ENCODE data around the gene MKNK1.
A peak's percentile ranks its signal among the peaks of the same experiment; 100 is the strongest.

MKNK1 gene

DNA sequence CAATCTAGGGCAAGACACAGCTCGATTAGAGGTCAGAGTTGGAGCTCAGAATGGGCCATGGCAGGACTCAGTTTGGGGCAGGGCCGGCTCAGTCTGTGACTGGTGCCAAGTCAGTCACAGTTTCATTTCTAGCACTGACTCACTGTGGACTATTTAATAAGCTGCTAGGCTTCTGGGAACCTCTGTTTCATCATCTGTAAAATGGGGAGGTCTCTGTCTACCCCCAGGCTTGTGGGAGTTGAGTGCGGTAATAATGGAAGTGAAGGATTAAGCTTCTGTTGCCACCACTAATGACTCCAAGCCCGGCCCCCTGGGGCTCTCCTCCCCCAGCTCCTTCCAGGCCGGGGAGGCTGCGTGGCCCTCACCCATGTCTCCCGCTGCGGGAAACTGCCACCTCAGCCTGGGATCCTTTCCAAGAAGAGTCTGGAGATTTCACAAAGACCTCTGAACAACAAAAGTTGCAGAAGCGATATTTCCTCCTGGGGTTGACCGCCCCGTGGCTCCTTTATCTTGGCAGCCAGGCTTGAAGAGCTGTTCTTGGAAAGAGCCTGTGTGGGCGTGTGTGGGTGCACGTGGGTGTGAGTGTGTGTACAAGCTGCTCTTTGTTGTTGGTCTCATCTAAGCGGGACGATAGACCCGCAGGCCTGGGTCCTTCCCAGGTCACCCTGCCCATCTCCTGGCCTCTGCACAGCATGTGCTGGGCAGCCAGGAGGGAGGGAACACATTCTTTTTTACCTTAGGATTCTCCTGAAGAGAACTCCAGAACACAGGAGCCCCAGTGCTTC, 81.7 kb downstream of the MKNK1 start:
- TF ChIP-seq, protein P1, sequence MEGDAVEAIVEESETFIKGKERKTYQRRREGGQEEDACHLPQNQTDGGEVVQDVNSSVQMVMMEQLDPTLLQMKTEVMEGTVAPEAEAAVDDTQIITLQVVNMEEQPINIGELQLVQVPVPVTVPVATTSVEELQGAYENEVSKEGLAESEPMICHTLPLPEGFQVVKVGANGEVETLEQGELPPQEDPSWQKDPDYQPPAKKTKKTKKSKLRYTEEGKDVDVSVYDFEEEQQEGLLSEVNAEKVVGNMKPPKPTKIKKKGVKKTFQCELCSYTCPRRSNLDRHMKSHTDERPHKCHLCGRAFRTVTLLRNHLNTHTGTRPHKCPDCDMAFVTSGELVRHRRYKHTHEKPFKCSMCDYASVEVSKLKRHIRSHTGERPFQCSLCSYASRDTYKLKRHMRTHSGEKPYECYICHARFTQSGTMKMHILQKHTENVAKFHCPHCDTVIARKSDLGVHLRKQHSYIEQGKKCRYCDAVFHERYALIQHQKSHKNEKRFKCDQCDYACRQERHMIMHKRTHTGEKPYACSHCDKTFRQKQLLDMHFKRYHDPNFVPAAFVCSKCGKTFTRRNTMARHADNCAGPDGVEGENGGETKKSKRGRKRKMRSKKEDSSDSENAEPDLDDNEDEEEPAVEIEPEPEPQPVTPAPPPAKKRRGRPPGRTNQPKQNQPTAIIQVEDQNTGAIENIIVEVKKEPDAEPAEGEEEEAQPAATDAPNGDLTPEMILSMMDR (IDR thresholded peaks at IDR 0.05) = no peak
- H3K4me2 ChIP-seq (ENCODE audit: low read length) = peak overlapping the region; percentile 65
- peak overlapping the region; percentile 46 for H2AFZ ChIP-seq
- H3K36me3 ChIP-seq (ENCODE audit: control insufficient read depth, insufficient read depth, low read length) = no peaks in the 10 kb centered on the region
- H3K4me1 ChIP-seq = peaks cover 17% of the 10 kb centered on the region
- H3K79me2 ChIP-seq = no peaks in the 10 kb centered on the region
- peak overlapping the region; percentile 72 for H3K27ac ChIP-seq
- no peak overlapping the region for H3K9ac ChIP-seq
- peak overlapping the region; percentile 29 for H3K4me3 ChIP-seq (ENCODE audit: low read depth, low read length)
- H3K27me3 ChIP-seq (ENCODE audit: control insufficient read depth, insufficient read depth, low read length) = no peaks in the 10 kb centered on the region
- H3K9me3 ChIP-seq (ENCODE audit: control insufficient read depth, low read length) = no peaks in the 10 kb centered on the region

DNA sequence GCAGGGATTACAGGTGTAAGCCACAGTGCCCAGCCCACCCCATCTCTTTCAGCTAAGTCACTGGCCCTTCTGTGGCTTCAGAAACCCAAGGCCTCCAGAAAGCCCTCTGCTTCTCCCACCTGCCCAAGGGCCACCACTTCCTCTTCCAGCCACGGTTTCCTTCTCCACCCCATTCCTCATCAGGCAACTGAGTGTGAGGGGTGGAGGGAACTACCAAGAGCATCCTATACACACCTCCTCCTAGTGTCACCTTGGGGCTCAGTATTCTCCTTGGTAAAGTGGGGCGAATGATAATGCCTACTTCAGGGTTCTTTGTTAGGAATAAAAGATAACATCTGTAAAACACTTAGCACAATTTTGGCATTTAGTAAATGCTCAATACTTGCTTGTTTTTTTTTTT, 82.7 kb downstream of the MKNK1 start:
- Histone ChIP-seq H3K4me3 (ENCODE audit: low read depth, low read length) (no peak overlapping the region), H3K27ac (no peak overlapping the region), H3K36me3 (ENCODE audit: control insufficient read depth, insufficient read depth, low read length) (no peaks in the 10 kb centered on the region), H3K9me3 (ENCODE audit: control insufficient read depth, low read length) (no peaks in the 10 kb centered on the region), H3K4me1 (peaks cover 15% of the 10 kb centered on the region), H2AFZ (no peak overlapping the region), H3K79me2 (no peaks in the 10 kb centered on the region), H3K4me2 (ENCODE audit: low read length) (no peak overlapping the region), H3K9ac (no peak overlapping the region), H3K27me3 (ENCODE audit: control insufficient read depth, insufficient read depth, low read length) (no peaks in the 10 kb centered on the region)
- TF ChIP-seq, protein P1 (IDR thresholded peaks at IDR 0.05) = no peak

GRCh38 chr1:46520063-46520911, 83.8 kb downstream of the MKNK1 start:
- Histone ChIP-seq H3K4me1 (peaks cover 12% of the 10 kb centered on the region), H3K79me2 (no peaks in the 10 kb centered on the region), H2AFZ (no peak overlapping the region), H3K36me3 (ENCODE audit: control insufficient read depth, insufficient read depth, low read length) (no peaks in the 10 kb centered on the region), H3K27ac (no peak overlapping the region), H3K9ac (no peak overlapping the region), H3K4me3 (ENCODE audit: low read depth, low read length) (no peak overlapping the region), H3K9me3 (ENCODE audit: control insufficient read depth, low read length) (no peaks in the 10 kb centered on the region), H3K27me3 (ENCODE audit: control insufficient read depth, insufficient read depth, low read length) (no peaks in the 10 kb centered on the region), H3K4me2 (ENCODE audit: low read length) (no peak overlapping the region)
- TF ChIP-seq, protein P1 (IDR thresholded peaks at IDR 0.05) = no peak

- no peaks in the 10 kb centered on the region for H3K9me3 ChIP-seq (ENCODE audit: control insufficient read depth, low read length)
- H3K27ac ChIP-seq = no peak overlapping the region
- TF ChIP-seq, protein P1 (IDR thresholded peaks at IDR 0.05) = no peak
- H3K4me2 ChIP-seq (ENCODE audit: low read length) = no peak overlapping the region
- no peaks in the 10 kb centered on the region for H3K79me2 ChIP-seq
- no peak overlapping the region for H3K4me3 ChIP-seq (ENCODE audit: low read depth, low read length)
- no peaks in the 10 kb centered on the region for H3K36me3 ChIP-seq (ENCODE audit: control insufficient read depth, insufficient read depth, low read length)
- H2AFZ ChIP-seq = no peak overlapping the region
- H3K9ac ChIP-seq = no peak overlapping the region
- no peaks in the 10 kb centered on the region for H3K27me3 ChIP-seq (ENCODE audit: control insufficient read depth, insufficient read depth, low read length)
- H3K4me1 ChIP-seq = peaks cover 12% of the 10 kb centered on the region
Measured at GRCh38 chr1:46519209-46519608, 84.9 kb downstream of the MKNK1 start.

Measured in parathyroid adenoma (tissue), 2 donors.